ENCODE results near the gene C9orf153.

- TF ChIP-seq, protein P1, sequence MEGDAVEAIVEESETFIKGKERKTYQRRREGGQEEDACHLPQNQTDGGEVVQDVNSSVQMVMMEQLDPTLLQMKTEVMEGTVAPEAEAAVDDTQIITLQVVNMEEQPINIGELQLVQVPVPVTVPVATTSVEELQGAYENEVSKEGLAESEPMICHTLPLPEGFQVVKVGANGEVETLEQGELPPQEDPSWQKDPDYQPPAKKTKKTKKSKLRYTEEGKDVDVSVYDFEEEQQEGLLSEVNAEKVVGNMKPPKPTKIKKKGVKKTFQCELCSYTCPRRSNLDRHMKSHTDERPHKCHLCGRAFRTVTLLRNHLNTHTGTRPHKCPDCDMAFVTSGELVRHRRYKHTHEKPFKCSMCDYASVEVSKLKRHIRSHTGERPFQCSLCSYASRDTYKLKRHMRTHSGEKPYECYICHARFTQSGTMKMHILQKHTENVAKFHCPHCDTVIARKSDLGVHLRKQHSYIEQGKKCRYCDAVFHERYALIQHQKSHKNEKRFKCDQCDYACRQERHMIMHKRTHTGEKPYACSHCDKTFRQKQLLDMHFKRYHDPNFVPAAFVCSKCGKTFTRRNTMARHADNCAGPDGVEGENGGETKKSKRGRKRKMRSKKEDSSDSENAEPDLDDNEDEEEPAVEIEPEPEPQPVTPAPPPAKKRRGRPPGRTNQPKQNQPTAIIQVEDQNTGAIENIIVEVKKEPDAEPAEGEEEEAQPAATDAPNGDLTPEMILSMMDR (IDR thresholded peaks at IDR 0.05; ENCODE audit: low read length), result no peak
- TF ChIP-seq EZH2 (IDR thresholded peaks at IDR 0.05; ENCODE audit: borderline replicate concordance, low read length), result no peak
Observed at GRCh38 chr9:86181379-86182315, 77.8 kb downstream of the C9orf153 start.
